NCI-H748 treated with DMSO at 0.1 percent for 48 hours (cell line): ENCODE data around the gene IL3RA.
"Not testable (repeated sequence)": the region's sequence is repeated elsewhere in the genome, so short reads cannot be mapped to it uniquely, and the experiment has no call there.

ENCODE experiments used
- DNase-seq: peaks from one replicate; lab custom pipeline; 2025; lab: John Stamatoyannopoulos, UW

Gene IL3RA

GRCh38 chrX:1400049-1400448 is 63.5 kb downstream of the IL3RA start:
- no peak for DNase-seq

- DNase-seq, result no peak
These were observed 64.3 kb downstream of the IL3RA start for GRCh38 chrX:1400742-1401471.

GRCh38 chrX:1401611-1402430 is 65.2 kb downstream of the IL3RA start:
- DNase-seq, result no peak

GRCh38 chrX:1403228-1403627 is 66.6 kb downstream of the IL3RA start:
- DNase-seq, result no peak

- not testable (repeated sequence) for DNase-seq
These were observed 67.3 kb downstream of the IL3RA start for GRCh38 chrX:1403867-1404266.

- not testable (repeated sequence) for DNase-seq
These were observed 69.2 kb downstream of the IL3RA start for GRCh38 chrX:1405769-1406168.

- no peak for DNase-seq
These were observed 70.5 kb downstream of the IL3RA start for GRCh38 chrX:1407035-1407434.

- no peak for DNase-seq
These were observed 74.7 kb downstream of the IL3RA start for GRCh38 chrX:1411326-1411725.

GRCh38 chrX:1412551-1413161 is 76.1 kb downstream of the IL3RA start:
- DNase-seq, result no peak

- DNase-seq, result no peak
These were observed 79.8 kb downstream of the IL3RA start for GRCh38 chrX:1416327-1416784.

GRCh38 chrX:1416965-1417760 is 80.6 kb downstream of the IL3RA start:
- no peak for DNase-seq

GRCh38 chrX:1417921-1418771 is 81.6 kb downstream of the IL3RA start:
- DNase-seq, result no peak

- no peak for DNase-seq
These were observed 82.4 kb downstream of the IL3RA start for GRCh38 chrX:1418901-1419544.

GRCh38 chrX:1419545-1420355 is 83.2 kb downstream of the IL3RA start:
- no peak for DNase-seq

- no peak for DNase-seq
These were observed 83.8 kb downstream of the IL3RA start for GRCh38 chrX:1420371-1420770.

GRCh38 chrX:1421433-1422134 is 85.0 kb downstream of the IL3RA start:
- DNase-seq, result no peak

GRCh38 chrX:1422135-1422465 is 85.5 kb downstream of the IL3RA start:
- no peak for DNase-seq

GRCh38 chrX:1423215-1423614 is 86.6 kb downstream of the IL3RA start:
- DNase-seq, result no peak
